NCI-H1048 (cell line): ENCODE data around the gene ANKDD1B.

Experiments
- DNase-seq: peaks from one replicate; lab custom pipeline; 2025; lab: John Stamatoyannopoulos, UW

ANKDD1B gene

DNA sequence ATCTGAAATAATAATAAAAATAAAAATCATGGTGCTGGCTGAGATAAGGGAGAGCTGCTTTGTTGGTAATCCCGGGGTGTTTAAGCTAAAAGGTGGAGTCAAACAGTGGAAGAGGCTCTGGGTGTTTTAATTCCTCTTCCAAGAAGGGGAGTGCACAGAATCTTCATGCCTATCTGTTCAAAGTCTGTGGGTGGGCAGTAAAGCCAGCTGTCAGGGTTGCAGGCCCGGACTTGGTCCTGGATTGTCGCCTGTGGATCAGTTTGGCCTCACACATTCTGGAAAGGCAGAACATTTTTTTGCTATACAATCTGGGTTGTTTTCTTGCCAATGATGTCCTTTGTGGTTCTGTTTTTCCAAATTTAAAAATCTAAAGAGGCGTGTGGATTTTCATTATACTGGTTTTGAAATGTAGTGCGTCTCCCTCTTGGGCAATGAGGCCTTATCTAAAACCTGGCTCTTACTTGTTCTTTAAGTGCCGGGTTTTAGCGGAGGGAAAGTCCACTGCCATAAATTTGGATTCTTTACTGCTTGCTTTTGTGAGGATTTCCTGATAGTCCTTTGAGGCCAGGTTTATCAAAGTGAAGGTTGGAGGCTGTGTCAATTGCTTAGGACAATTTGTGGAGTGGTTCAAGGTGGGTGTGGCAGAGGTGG, 5.8 kb downstream of the ANKDD1B start:
- no peak for DNase-seq

DNA sequence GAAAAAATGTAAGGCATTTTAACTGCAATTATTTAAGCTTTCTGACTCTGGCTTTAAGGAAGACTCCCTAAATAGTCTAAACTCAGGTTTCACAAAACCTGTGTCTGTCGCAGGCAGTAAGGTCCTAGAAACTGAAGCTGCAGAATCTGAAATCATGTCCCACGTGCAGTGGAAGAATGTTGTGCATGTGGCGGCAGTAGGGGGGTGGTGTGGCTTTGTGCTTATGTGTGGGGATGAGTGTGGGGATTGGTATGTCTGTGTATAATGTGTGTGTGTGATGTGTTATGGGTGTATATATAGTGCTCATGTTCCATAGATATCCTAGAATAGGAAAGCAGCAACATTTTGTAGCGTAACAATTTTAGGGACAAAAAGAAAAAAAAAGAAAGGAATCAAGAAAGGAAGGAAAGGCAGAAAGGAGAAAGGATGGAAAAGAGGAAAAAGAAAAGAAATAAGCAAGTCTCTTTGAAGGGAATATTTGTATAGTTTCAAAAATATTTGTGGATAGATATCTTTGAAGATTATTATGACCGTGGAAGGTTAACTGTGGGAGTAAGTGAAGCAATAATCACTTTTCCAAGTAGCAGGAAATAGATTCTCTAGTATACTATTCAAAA, 6.6 kb downstream of the ANKDD1B start:
- DNase-seq: no peak

DNA sequence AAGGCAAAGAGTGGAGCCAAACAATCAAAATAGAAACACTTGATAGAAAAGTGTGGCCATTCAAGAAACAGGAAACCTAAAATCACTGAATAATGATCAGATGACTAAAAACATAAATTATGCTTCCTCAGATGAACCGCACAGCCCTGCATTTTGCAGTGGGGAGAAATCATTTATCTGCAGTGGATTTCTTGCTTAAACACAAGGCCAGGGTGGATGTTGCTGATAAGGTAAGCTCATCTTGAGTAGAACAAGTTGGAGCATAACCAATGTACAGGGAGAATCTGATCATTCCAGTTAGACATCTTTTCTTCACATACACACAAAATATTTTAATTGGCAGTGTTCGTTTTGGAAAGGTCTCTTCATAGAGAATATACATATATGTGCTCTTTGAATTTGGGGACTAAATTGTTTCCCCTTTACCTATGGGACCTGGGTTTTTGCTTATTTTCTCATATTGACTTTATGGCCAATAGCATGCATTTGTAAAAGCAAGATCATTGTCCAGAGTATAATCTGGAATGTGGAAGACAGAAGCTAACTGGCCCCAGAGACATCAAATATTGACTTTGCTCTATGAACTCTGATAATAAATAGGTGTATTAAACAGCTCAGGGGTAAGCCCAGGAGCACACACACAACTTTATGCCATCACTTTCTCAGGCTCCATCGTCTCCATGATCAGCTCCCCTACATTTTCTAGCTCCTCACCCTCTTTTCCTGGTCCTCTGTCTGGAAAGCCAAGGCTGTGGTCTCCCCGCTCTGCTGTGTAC, 9.1 kb downstream of the ANKDD1B start:
- DNase-seq: no peak

DNA sequence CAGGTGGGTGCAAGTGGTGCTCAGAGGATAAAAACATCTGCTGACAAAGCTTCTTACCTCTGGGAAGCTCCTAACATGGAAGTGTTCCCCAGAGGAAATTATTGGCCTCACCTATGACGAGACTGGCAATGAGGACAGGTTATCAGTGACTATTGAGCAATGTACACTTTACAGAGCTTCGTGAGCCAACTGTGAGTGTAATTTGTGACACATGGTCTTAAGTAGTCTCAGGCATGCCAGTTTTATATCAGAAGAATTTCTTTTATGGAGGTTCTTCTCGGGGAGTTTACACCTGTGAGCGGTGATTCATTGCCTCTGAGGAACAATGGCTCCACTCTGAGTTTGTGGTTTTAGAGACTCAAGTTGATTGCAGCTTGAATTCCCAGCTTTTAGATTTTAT, 11.3 kb downstream of the ANKDD1B start:
- DNase-seq: no peak

DNA sequence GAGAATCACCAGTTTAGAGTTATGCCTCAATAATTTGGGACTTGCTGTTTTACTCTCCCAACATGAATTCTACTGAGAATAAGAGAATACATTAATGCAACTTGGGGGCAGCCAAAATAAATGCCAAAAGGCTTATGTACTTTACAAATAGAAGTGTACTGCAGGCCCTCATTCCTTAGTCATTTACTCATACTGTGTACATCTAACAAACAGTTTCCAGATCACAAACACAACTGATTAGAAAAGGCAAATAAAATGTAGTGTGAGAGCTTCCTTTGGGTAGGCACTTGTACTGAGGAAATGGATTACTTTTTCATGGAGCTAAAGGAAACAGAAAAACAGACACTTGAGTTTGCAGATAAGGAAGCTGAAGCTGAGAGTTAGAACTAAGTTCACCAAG, 12.6 kb downstream of the ANKDD1B start:
- DNase-seq: no peak

DNA sequence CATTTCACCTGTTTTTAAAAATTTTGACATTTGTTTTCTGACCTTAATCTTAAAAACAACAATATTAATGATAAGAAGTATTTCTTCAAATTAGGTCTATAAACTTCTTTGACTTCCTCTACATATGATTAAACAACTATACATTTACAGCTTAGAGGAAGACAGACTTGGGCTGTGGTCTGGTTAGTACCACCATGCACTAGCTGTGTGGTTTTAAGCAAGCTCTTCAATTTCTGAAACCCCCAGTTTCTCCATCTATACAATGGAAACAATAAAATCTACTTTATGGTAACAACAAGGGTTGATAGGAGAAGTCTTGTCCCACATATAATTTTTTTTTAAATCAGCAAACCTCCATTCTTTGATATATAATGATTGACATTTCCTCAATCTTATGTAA, 15.7 kb downstream of the ANKDD1B start:
- DNase-seq: no peak

DNA sequence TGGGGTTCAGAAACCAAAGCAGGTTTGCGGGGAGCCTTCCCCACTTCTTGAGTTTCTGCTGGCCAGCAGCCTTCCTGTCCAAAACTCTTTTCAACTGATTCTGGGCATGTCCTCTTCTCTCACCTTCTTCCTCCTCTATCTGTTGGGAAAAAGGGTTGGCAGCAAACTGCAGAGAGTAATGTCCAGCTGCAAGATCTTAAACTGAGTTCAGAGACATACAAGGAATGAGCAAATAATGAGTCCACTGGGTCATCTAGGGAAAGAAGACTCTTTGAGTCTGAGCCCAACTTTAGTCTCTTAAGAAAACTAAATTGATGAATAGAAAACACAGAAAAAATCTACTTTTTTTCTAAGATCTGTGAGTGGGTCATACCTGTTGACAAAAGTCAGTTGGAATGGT, 16.5 kb downstream of the ANKDD1B start:
- DNase-seq: no peak

DNA sequence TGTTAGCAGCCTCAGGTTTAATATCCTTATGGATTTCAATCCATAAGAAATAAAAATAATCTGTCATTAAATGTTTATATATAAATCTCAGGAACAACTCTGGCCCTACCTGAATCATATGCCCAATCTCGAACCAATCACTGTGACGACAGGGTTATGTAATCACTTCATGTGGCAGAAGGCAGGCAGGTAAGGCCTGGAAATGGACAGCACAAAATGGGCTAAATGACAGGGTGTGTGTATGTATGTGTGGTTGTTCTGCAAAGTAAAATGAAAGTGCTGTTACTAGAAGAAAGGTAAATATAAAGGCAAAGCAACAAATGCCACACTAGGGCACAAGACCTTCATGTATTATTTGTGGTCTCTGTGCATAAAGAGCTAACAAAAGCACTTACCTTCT, 19.6 kb downstream of the ANKDD1B start:
- DNase-seq: no peak

DNA sequence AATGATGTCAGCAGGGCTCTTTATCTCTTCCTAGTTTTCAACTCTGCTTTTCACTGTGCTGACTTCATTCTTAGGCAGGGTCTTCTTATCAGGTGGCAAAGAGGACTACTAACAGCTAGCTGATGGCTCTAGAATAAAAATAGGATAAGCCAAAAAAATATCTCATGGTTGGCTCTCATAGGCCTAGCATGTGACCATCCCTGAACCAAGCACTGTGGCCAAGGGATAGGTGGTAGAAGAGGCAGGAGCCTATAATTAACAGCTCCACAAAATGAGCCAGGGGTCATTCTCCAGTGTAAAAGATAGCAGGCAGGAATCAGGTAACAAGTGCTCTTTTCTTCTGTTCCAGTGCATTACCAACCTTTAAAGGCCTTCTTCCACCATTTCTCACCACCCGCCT, 21.1 kb downstream of the ANKDD1B start:
- DNase-seq: no peak

DNA sequence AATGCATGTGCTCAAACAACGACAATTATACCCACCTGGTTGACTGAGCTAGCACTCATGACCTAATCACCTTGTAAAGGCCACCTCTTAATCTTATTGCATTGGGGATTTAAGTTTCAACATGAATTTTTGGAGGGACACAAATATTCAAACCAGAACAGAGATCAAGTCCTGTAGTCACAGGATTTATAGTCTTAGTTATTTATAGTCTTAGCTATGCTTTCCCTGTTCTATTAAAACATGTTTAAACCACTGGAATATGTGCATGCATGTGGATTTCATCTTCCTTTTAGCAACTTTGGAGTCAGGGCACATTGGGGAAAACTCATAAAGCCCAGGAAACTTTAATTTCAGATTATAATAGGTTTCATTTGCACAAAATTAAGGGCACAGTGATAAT, 26.7 kb downstream of the ANKDD1B start:
- DNase-seq: no peak

DNA sequence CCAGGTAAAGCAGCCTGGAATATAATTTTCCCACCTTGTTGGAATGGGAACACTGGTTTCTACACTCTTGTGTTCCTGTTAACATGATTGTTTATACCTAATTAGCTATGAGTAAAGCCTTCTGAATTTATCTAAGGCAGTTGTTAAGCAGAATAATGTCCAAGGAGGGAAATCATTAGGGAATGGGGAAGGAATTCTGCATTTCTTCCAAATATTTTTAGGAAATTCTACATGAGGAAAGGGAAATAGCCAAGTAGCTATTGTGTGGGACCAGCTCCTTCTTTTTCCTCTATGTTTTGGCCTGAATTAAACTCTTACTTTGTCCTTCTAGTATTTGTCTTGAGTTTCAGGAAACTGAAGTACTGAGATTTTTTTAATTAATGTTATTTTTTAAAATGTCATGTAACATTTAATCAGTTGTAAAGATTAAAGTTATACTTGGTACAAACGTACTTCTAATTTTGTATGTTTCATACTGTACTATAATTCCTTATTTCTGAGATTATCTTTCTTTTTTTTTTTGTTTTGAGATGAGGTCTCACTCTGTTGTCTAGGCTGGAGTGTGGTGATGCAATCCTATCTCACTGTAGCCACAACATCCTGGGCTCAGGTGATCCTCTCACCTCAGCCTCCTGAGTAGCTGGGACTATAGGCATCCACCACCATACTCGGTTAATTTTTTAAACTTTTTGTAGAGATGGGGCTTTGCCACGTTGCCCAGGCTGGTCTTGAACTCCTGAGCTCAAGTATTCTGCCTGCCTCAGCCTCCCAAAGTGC, 28.5 kb downstream of the ANKDD1B start:
- DNase-seq: no peak

DNA sequence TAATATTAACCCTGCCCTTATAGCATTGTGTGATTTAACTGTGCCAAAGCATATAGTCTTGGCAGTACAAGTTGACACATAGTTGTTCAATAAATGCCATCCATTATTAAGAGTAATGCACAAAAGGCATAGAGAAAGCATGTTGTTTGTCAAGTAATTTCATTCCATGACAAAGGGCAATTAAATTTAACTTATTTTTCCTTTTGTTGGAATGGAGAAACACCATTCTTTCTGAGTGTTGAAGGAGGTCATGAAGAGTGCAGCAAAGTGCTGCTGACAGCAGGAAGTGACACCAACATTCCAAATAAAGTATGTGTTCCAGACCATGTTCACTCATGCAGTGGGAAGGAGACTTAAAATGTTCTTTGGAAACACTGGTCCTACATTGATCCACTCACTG, 29.1 kb downstream of the ANKDD1B start:
- DNase-seq: no peak

DNA sequence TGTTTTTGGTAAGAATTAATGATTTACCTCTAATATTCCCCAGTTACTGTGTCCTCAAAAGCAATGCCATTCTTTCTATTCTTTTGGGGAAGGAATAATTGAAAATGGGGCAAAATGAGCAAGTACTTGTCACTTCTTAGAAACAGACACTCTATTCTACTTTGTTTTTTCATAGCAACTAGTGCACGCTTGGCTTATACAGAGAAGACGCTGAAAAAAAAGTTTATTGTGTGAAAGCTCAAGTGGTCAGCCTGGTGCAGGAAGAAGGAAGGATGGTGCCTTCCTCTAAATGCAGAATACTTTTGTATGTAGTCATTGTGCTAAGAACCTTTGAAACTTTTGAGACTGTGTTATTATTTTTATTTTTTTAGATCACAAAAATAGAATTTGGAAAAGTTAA, 29.6 kb downstream of the ANKDD1B start:
- DNase-seq: no peak

DNA sequence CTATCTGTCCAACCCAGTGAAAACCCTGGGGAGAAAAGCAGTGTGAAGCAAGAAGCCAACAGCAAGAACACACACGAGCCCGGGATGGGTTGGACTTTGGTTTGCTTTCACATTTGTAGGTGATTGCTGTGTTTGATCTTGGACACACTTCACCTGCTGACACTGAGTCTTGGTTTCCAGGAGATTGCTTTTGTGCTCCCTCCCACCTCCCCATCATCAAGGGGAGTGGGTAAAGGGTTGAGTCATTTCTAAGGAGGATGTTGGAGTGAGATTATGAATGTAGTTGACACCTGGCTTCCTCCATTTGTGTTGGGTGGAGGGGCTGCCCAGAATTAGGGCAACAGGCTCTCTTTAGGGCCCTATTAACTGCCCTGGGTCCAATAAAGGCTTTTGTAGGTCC, 37.5 kb downstream of the ANKDD1B start:
- no peak for DNase-seq

DNA sequence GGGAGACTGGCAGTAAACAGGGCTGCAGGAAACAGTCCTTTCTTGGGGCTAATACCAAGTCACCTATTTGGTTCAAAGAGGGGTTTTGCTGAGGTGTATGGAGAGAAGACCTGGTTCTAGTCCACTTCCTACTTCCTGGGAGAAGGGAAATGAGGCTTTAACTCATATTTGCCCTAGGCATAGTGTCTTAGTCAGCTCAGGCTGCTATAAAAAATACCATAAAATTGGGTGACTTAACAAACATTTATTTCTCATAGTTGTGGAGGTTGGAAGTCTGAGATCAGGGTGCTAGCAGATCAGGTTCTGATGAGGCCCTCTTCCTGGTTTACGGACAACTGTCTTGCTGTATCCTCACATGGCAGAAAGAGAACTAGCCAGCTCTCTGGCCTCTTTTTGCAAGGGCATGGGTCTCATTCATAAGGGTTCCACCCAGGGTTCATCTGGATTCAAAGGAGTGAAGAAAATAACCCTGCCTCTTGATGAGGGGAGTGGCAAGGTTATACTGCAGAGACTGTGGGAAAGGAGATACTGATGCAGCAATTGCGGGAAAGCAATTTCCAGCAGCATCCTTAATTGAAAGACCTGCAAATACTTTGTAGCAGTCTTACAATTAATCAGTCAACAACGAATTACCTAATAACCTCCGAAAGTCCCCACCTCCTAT, 40.5 kb downstream of the ANKDD1B start:
- DNase-seq: no peak

DNA sequence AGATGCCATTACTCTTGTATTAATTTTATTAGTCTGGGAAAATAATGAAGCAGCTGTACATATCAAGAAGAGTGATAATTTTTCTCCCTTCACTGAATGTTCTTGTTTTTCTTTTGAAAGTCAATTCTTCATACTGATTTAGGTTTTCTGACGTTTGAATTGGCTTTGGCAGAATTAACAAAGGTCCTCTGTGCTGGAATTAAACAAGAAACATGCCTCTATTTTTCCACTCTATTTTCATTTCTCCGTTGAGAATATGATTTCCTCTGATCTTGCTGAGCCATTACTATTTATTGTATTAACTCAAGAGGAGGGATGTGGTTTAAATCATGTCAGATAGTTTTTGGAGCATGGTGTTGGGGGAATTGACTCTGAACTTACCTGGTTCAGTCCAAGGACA, 42.3 kb downstream of the ANKDD1B start:
- DNase-seq: no peak

DNA sequence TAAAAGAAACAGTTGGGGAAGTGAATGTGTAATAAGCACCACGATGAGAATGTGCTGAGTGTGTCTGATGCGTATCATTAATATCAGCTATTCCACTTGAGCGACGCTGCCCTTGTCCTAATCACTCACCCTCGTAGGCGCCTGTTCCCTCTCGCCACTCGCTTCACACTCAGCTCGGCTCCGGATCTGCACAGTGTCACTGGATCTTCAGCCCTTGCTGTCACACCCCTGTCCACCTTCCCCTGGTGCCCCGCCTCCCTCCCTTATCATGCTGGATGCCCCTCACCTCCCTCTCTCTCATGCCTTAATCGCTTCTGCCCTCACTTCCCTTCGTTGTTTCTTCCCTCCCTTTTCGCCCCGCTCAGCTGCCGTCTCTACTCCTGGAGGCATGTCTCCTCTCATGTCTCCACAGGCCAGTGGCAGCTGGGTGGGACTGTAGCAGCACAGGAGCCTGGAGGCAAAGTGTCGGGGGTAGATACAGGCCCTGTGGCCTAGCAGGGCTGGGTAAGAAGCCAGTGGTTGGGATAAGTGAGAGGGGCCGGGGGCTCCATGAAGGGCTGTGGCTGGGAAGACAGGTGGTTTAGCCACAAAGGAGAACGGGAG, 43.5 kb downstream of the ANKDD1B start:
- no peak for DNase-seq

DNA sequence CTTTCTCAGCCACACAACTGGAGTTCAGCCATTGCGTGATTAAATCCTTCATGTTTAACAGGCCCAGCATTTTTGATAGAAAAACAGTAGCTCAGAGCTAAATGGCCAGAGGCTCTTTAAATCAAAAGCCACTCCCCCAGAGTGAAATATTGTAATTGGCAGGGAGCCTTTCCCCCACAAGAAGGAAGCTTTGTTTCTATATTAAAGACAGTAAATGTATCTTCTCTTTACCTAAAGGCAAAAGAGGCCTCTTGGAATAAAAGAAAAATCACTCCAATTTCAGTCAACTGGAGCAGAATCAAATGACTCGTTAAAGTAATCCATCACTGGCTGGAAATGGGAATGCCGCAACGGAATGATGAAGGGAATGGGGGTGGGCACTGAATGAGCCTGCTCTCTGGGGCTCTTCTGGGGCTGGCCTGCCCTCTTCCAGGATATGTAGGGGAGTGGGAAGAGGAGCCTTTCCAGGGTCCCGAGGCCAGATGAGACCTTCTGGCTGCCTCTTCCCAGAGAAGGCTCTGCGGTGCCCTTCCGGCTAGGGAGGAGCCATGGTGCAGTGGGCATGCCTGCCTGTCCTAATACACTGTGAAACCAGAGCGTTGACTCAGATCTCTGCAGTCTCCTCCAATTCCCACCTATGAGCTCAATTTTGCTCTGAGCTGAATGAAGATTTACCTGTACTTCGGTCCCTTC, 45.2 kb downstream of the ANKDD1B start:
- no peak for DNase-seq

DNA sequence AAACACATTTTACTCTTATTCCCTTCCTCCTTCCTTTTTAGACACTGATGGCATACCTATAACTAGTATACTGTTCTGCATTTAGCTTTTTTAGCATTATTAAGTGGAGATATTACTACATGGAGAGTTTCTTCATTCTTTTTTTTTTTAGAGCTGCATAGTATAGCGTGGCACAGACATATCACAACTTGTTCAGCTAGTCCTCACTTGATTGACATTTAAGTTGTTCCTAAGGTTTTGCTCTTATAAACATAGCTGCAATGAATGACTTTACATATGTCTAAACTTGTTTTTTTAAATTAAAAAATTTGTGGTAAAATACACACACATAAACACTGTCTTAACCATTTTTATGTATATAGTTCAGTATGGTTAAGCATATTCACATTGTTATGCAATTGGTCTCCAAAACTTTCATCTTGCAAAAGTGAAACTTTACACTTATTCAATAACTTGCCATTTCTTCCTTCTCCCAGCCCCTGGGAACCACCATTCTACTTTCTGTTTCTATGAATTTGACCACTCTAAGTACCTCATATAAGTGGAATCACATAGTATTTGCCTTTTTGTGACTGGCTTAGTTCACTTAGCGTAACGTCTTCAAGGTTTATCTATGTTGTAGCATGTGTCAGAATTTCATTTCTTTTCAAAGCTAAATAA, 48.7 kb downstream of the ANKDD1B start:
- DNase-seq: no peak

DNA sequence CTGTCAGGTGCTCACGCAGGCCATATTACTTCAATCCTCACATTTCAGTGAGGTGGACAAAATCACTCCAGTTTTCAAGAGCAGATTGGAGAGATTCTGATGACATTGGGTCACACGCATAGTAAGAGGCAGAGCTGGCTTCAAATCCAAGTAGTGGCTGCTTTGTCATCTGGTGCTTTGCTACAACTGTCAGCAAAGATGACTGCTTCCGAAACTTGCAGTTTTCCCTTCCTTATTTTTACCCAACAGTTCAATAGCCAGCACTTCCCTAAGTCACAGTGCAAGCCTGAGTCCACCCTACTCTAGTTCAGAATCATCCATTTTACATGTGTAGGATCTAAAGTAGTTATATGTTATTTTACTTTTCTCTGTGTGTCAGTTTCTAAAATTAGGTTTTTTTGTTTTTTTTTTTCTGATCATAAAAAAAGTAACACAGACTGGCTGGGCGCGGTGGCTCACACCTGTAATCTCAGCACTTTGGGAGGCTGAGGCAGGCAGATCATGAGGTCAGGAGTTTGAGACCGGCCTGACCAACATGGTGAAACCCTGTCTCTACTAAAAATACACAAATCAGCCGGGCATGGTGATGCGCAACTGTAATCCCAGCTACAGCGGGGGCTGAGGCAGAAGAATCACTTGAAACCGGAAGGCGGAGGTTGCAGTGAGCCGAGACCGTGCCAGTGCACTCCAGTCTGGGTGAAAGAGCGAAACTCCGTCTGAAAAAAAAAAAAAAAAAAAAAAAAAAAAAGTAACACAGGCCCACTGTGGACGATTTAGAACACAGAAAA, 49.6 kb downstream of the ANKDD1B start:
- no peak for DNase-seq
